ENCODE measurements around the gene PLTP. TPM values are rescaled to one million over a fixed set of nuclear protein-coding genes. Genes with fewer than 3 reads are reported as not detected.

Gene PLTP
- total RNA-seq, 4 donors from 2014 or later: 25.0 to 99.3 (median 35.7) TPM

- no peak for TF ChIP-seq CTCF (IDR thresholded peaks at IDR 0.05)
- peak; percentile 56 to 86 for TF ChIP-seq POLR2A (IDR thresholded peaks at IDR 0.05)
- Histone ChIP-seq H3K27me3 (no peaks in the 10 kb centered on the region), H3K4me3 (peak within 1 kb of the TSS; percentile 82 to 97 (median 94)), H3K4me1 (peaks cover 0 to 51% (median 12%) of the 10 kb centered on the region in 4 donors), H3K27ac (peak within 1 kb of the TSS; percentile 83 to 92 (median 89)), H3K9me3 (no peaks in the 10 kb centered on the region), H3K36me3 (peaks cover 0 to 18% (median 0%) of the 10 kb centered on the region in 3 donors)
- DNase-seq: peak; percentile 83 to 98 (median 96)
Measured at GRCh38 chr20:45857114-45857881, 54.7 kb downstream of the PLTP start, which contains the start of the genes ACOT8 and ZSWIM3. Gene ACOT8, minus strand, starts transcription at chr20:45857392. Its CDS starts 77 bp downstream, at chr20:45857315. Gene ZSWIM3, plus strand, starts transcription at chr20:45857614. Its CDS starts 212 bp downstream, at chr20:45857826.

- no peaks in the 10 kb centered on the region for H3K27me3 ChIP-seq
- peaks cover 0 to 30% (median 12%) of the 10 kb centered on the region in 4 donors for H3K4me1 ChIP-seq
- H3K9me3 ChIP-seq: no peaks in the 10 kb centered on the region
- no peak overlapping the region for H3K27ac ChIP-seq
- H3K36me3 ChIP-seq: peaks cover 0 to 30% (median 0%) of the 10 kb centered on the region in 3 donors
- no peak overlapping the region for H3K4me3 ChIP-seq
- DNase-seq: no peak
- TF ChIP-seq CTCF (IDR thresholded peaks at IDR 0.05) (no peak), POLR2A (IDR thresholded peaks at IDR 0.05) (no peak)
Measured at GRCh38 chr20:45853484-45853883, 58.5 kb downstream of the PLTP start.

GRCh38 chr20:45852326-45852725 lies 59.6 kb downstream of the PLTP start:
- Histone ChIP-seq H3K4me3 (no peak overlapping the region), H3K27me3 (no peaks in the 10 kb centered on the region), H3K4me1 (peaks cover 0 to 20% (median 9%) of the 10 kb centered on the region in 4 donors), H3K9me3 (no peaks in the 10 kb centered on the region), H3K36me3 (peaks cover 0 to 41% (median 0%) of the 10 kb centered on the region in 3 donors), H3K27ac (no peak overlapping the region)
- no peak for DNase-seq
- TF ChIP-seq POLR2A (IDR thresholded peaks at IDR 0.05): no peak
- TF ChIP-seq CTCF (IDR thresholded peaks at IDR 0.05): no peak

GRCh38 chr20:45851501-45851900 lies 60.5 kb downstream of the PLTP start:
- Histone ChIP-seq H3K36me3 (peaks cover 0 to 48% (median 0%) of the 10 kb centered on the region in 3 donors), H3K27ac (no peak overlapping the region), H3K4me3 (no peak overlapping the region), H3K4me1 (peaks cover 0 to 19% (median 7%) of the 10 kb centered on the region in 4 donors), H3K9me3 (no peaks in the 10 kb centered on the region), H3K27me3 (no peaks in the 10 kb centered on the region)
- DNase-seq: no peak
- no peak for TF ChIP-seq POLR2A (IDR thresholded peaks at IDR 0.05)
- TF ChIP-seq CTCF (IDR thresholded peaks at IDR 0.05): no peak

GRCh38 chr20:45850926-45851325 lies 61.0 kb downstream of the PLTP start:
- H3K27ac ChIP-seq: no peak overlapping the region
- DNase-seq: no peak
- H3K36me3 ChIP-seq: peaks cover 0 to 54% (median 0%) of the 10 kb centered on the region in 3 donors

More at GRCh38 chr20:45850926-45851325, 61.0 kb downstream of the PLTP start:
- Histone ChIP-seq H3K27me3 (no peaks in the 10 kb centered on the region), H3K4me3 (no peak overlapping the region), H3K9me3 (no peaks in the 10 kb centered on the region), H3K4me1 (peaks cover 0 to 13% (median 4%) of the 10 kb centered on the region in 4 donors)
- TF ChIP-seq CTCF (IDR thresholded peaks at IDR 0.05) (no peak), POLR2A (IDR thresholded peaks at IDR 0.05) (no peak)
